OCI-LY3 (cell line): Measurements from ENCODE around the gene USP22.

Experiments used
- H2AFZ ChIP-seq: fragments of 200-600, 300-600 bp; shearing (Covaris generic); 2 replicates; pipeline ENCODE4 v1.6.0; 2014; ENCODE audit warnings: antibody characterized with exemption, low read depth, low read length
- H3K27ac ChIP-seq: fragments of 200-600, 300-600 bp; sonication (generic); 2 replicates; pipeline ENCODE4 v1.5.1; 2014; ENCODE audit warnings: mild to moderate bottlenecking, low read length, moderate library complexity, mixed read lengths
- H3K27me3 ChIP-seq: fragments of 200-600, 300-600 bp; sonication (generic); 2 replicates; pipeline ENCODE4 v1.6.1; 2014; ENCODE audit warnings: low read depth, low read length, mixed read lengths
- H3K36me3 ChIP-seq: fragments of 200-600, 300-600 bp; sonication (generic); replicated peaks from 2 replicates; pipeline ENCODE3; 2014; ENCODE audit warnings: low read depth, low read length, mixed read lengths
- H3K4me1 ChIP-seq: fragments of 300-600, 200-600 bp; sonication (generic); 2 replicates; pipeline ENCODE4 v1.6.1; 2014; ENCODE audit warnings: low read length, mixed read lengths
- H3K4me2 ChIP-seq: fragments of 200-600, 300-600 bp; sonication (generic); 2 replicates; pipeline ENCODE4 v1.6.1; 2014; ENCODE audit warnings: low read length, mixed read lengths
- H3K4me3 ChIP-seq: fragments of 300-600, 200-600 bp; sonication (generic); 2 replicates; pipeline ENCODE4 v1.5.1; 2014; ENCODE audit warnings: antibody characterized with exemption, mild to moderate bottlenecking, low read length, moderate library complexity
- H3K79me2 ChIP-seq: fragments of 300-600, 200-600 bp; shearing (Covaris generic); 2 replicates; pipeline ENCODE4 v1.6.1; 2014; ENCODE audit warnings: mild to moderate bottlenecking, low read length, mixed read lengths
- H3K9ac ChIP-seq: fragments of 300-600, 200-600 bp; shearing (Covaris generic); 2 replicates; pipeline ENCODE4 v1.6.0; 2014; ENCODE audit warnings: mild to moderate bottlenecking, low read length, moderate library complexity
- H3K9me3 ChIP-seq: fragments of 200-600, 300-600 bp; shearing (Covaris generic); 2 replicates; pipeline ENCODE4 v1.6.1; 2014; ENCODE audit warnings: low read length, mixed read lengths; ENCODE audit not compliant: insufficient read depth
- H4K20me1 ChIP-seq: fragments of 200-600, 300-600 bp; sonication (generic); 2 replicates; pipeline ENCODE4 v1.6.1; 2016; ENCODE audit warnings: low read length, mixed read lengths; ENCODE audit not compliant: insufficient read depth
- CTCF ChIP-seq: fragments of 200-600, 300-600 bp; sonication (generic); IDR thresholded peaks from 2 replicates; pipeline ENCODE4 v1.5.1; 2014; ENCODE audit warnings: antibody characterized with exemption, low read length, low read depth
- EZH2phosphoT487 ChIP-seq: fragments of 200-600 bp; shearing (Covaris generic); IDR thresholded peaks from 2 replicates; pipeline ENCODE4 v1.6.1; 2018; ENCODE audit warnings: antibody characterized with exemption, mixed run types, low read depth

Gene USP22

GRCh38 chr17:21078016-21078780, 35.4 kb upstream of the USP22 start:
- no peaks in the 10 kb centered on the region for H3K36me3 ChIP-seq
- H3K4me3 ChIP-seq, result no peak overlapping the region
- H3K9me3 ChIP-seq, result no peaks in the 10 kb centered on the region
- H3K4me2 ChIP-seq, result no peak overlapping the region
- TF ChIP-seq CTCF (no peak), EZH2phosphoT487 (no peak)
- H3K4me1 ChIP-seq, result no peaks in the 10 kb centered on the region
- H3K27me3 ChIP-seq, result no peaks in the 10 kb centered on the region
- no peak overlapping the region for H3K9ac ChIP-seq
- H4K20me1 ChIP-seq, result no peaks in the 10 kb centered on the region
- H3K27ac ChIP-seq, result no peak overlapping the region
- H3K79me2 ChIP-seq, result no peaks in the 10 kb centered on the region
- H2AFZ ChIP-seq, result no peak overlapping the region

GRCh38 chr17:21077281-21077680, 34.5 kb upstream of the USP22 start:
- H3K4me3 ChIP-seq, result no peak overlapping the region
- H3K9me3 ChIP-seq, result no peaks in the 10 kb centered on the region
- H3K27ac ChIP-seq, result no peak overlapping the region
- H3K79me2 ChIP-seq, result no peaks in the 10 kb centered on the region
- H3K4me1 ChIP-seq, result no peaks in the 10 kb centered on the region
- no peaks in the 10 kb centered on the region for H4K20me1 ChIP-seq
- H3K9ac ChIP-seq, result no peak overlapping the region
- TF ChIP-seq CTCF, result no peak
- no peak for TF ChIP-seq EZH2phosphoT487
- H3K27me3 ChIP-seq, result no peaks in the 10 kb centered on the region
- no peak overlapping the region for H3K4me2 ChIP-seq
- H2AFZ ChIP-seq, result no peak overlapping the region
- H3K36me3 ChIP-seq, result no peaks in the 10 kb centered on the region

- no peak overlapping the region for H2AFZ ChIP-seq
- no peak overlapping the region for H3K9ac ChIP-seq
- H3K79me2 ChIP-seq, result no peaks in the 10 kb centered on the region
- H3K4me3 ChIP-seq, result no peak overlapping the region
- H3K27ac ChIP-seq, result no peak overlapping the region
- no peak overlapping the region for H3K4me2 ChIP-seq
- no peaks in the 10 kb centered on the region for H3K36me3 ChIP-seq
- H3K4me1 ChIP-seq, result no peaks in the 10 kb centered on the region
- no peaks in the 10 kb centered on the region for H3K27me3 ChIP-seq
- no peak for TF ChIP-seq CTCF
- no peak for TF ChIP-seq EZH2phosphoT487
- no peaks in the 10 kb centered on the region for H4K20me1 ChIP-seq
- no peaks in the 10 kb centered on the region for H3K9me3 ChIP-seq
These were observed 33.4 kb upstream of the USP22 start for GRCh38 chr17:21076242-21076641.

- Histone ChIP-seq H2AFZ (no peak overlapping the region), H3K9ac (no peak overlapping the region), H3K27ac (no peak overlapping the region)
These were observed 32.9 kb upstream of the USP22 start for GRCh38 chr17:21075739-21076085.

More at GRCh38 chr17:21075739-21076085, 32.9 kb upstream of the USP22 start:
- no peaks in the 10 kb centered on the region for H4K20me1 ChIP-seq
- H3K9me3 ChIP-seq, result no peaks in the 10 kb centered on the region
- no peaks in the 10 kb centered on the region for H3K79me2 ChIP-seq
- no peak overlapping the region for H3K4me3 ChIP-seq
- no peaks in the 10 kb centered on the region for H3K4me1 ChIP-seq
- no peaks in the 10 kb centered on the region for H3K27me3 ChIP-seq
- no peaks in the 10 kb centered on the region for H3K36me3 ChIP-seq
- no peak overlapping the region for H3K4me2 ChIP-seq
- no peak for TF ChIP-seq CTCF
- TF ChIP-seq EZH2phosphoT487, result no peak
